Thoracic aorta (tissue), 2 donors: ENCODE results near the gene RMI1. TPM values are rescaled to one million over a fixed set of nuclear protein-coding genes. Genes with fewer than 3 reads are reported as not detected.

Source experiments
- ATAC-seq: fragments of 150-250 bp; one replicate; pipeline ENCODE4 v1.8.0; 2017; ENCODE audit warnings: low read depth; ENCODE audit not compliant: insufficient number of reproducible peaks, low FRiP score
- DNase-seq: peaks from one replicate; pipeline ENCODE4 v3.0.0-alpha.2; 2020; ENCODE audit warnings: low spot score
- H3K27ac ChIP-seq, 2 donors: fragments of 200-600 bp; sonication (generic); 1 replicate in 1 of 2; 2 replicates in 1 of 2; pipeline ENCODE4 v1.5.1; 2016; ENCODE audit warnings: mild to moderate bottlenecking in 2 of 2, moderate library complexity in 2 of 2
- H3K27me3 ChIP-seq: fragments of 200-600 bp; sonication (generic); replicated peaks from 2 replicates; pipeline ENCODE4 v1.6.0; 2016; ENCODE audit warnings: mild to moderate bottlenecking; ENCODE audit not compliant: insufficient read depth
- H3K36me3 ChIP-seq: fragments of 200-600 bp; sonication (generic); one replicate; pipeline ENCODE4 v1.5.1; 2016
- H3K4me1 ChIP-seq, 2 donors: fragments of 200-600 bp; sonication (generic); 1 replicate in 1 of 2; 2 replicates in 1 of 2; pipeline versions ENCODE4 v1.5.1 to v1.6.0; 2016; ENCODE audit warnings: low read depth in 2 of 2, mild to moderate bottlenecking in 1 of 2; ENCODE audit not compliant: control insufficient read depth in 1 of 2
- H3K4me3 ChIP-seq: fragments of 200-600 bp; sonication (generic); 2 replicates; pipeline ENCODE4 v1.5.1; 2016; ENCODE audit warnings: mild to moderate bottlenecking
- H3K9me3 ChIP-seq: fragments of 200-600 bp; sonication (generic); 2 replicates; pipeline ENCODE4 v1.5.1; 2016
- CTCF ChIP-seq: fragments of 200-600 bp; sonication (generic); IDR thresholded peaks from one replicate; pipeline ENCODE4 v1.5.1; 2019; ENCODE audit warnings: antibody characterized with exemption
- total RNA-seq, 2 donors: library from RNA; depleted of rRNA; stranded (reverse); fragments of >200 nt; gene quantifications; one replicate each; pipeline versions ENCODE4 v1.1.0 to v1.2.3, GENCODE V29; 2016

RMI1 gene
- total RNA-seq, 2 donors from 2014 or later: 0.95 to 1.6 TPM

- H3K4me1 ChIP-seq: no peaks in the 10 kb centered on the region
- peaks cover 9% of the 10 kb centered on the region for H3K36me3 ChIP-seq
- H3K9me3 ChIP-seq: no peaks in the 10 kb centered on the region
- DNase-seq: no peak
- no peak for TF ChIP-seq CTCF
- no peak overlapping the region for H3K27ac ChIP-seq
- no peak for ATAC-seq
- H3K4me3 ChIP-seq: no peak overlapping the region
- no peaks in the 10 kb centered on the region for H3K27me3 ChIP-seq
Observed at GRCh38 chr9:83962165-83962564, 18.4 kb upstream of the RMI1 start.

- Histone ChIP-seq H3K4me1 (no peaks in the 10 kb centered on the region), H3K27ac (no peak overlapping the region), H3K36me3 (peaks cover 29% of the 10 kb centered on the region), H3K9me3 (no peaks in the 10 kb centered on the region), H3K4me3 (no peak overlapping the region), H3K27me3 (no peaks in the 10 kb centered on the region)
- no peak for ATAC-seq
- TF ChIP-seq CTCF: no peak
- no peak for DNase-seq
Observed at GRCh38 chr9:83964973-83965349, 15.6 kb upstream of the RMI1 start.

GRCh38 chr9:83965350-83966208, 15.0 kb upstream of the RMI1 start:
- ATAC-seq (no peak), DNase-seq (no peak)
- H3K27me3 ChIP-seq: no peaks in the 10 kb centered on the region
- no peaks in the 10 kb centered on the region for H3K4me1 ChIP-seq
- no peak overlapping the region for H3K27ac ChIP-seq
- TF ChIP-seq CTCF: no peak
- H3K36me3 ChIP-seq: peaks cover 35% of the 10 kb centered on the region
- H3K9me3 ChIP-seq: no peaks in the 10 kb centered on the region
- H3K4me3 ChIP-seq: no peak overlapping the region

- Histone ChIP-seq H3K36me3 (peaks cover 39% of the 10 kb centered on the region), H3K27ac (no peak overlapping the region), H3K4me3 (no peak overlapping the region), H3K9me3 (no peaks in the 10 kb centered on the region), H3K27me3 (no peaks in the 10 kb centered on the region), H3K4me1 (no peaks in the 10 kb centered on the region)
- TF ChIP-seq CTCF: no peak
- ATAC-seq (no peak), DNase-seq (no peak)
Observed at GRCh38 chr9:83966209-83966582, 14.4 kb upstream of the RMI1 start.

- Histone ChIP-seq H3K4me1 (no peaks in the 10 kb centered on the region), H3K4me3 (no peak overlapping the region), H3K9me3 (no peaks in the 10 kb centered on the region), H3K36me3 (peaks cover 48% of the 10 kb centered on the region), H3K27me3 (no peaks in the 10 kb centered on the region), H3K27ac (no peak overlapping the region)
- DNase-seq (no peak), ATAC-seq (no peak)
- TF ChIP-seq CTCF: no peak
Observed at GRCh38 chr9:83967073-83967472, 13.5 kb upstream of the RMI1 start.
